Measurements from ENCODE around the gene RIPK3. TPM values are rescaled to one million over a fixed set of nuclear protein-coding genes. Genes with fewer than 3 reads are reported as not detected.

RIPK3 gene
- total RNA-seq, 1 experiment from 2014 or later: 11.0 TPM

- Mint-ChIP-seq H3K27ac (ENCODE audit: unreplicated experiment) (no peak within 1 kb of the TSS), H3K9me3 (ENCODE audit: low read depth, unreplicated experiment) (no peaks in the 10 kb centered on the region), H3K36me3 (ENCODE audit: insufficient read depth, unreplicated experiment) (peaks cover 13% of the 10 kb centered on the region), H3K27me3 (ENCODE audit: unreplicated experiment) (no peaks in the 10 kb centered on the region), H3K4me3 (ENCODE audit: low read depth, unreplicated experiment) (peak within 1 kb of the TSS; percentile 72), H3K4me1 (ENCODE audit: low read depth, unreplicated experiment) (peaks cover 32% of the 10 kb centered on the region)
- no peak for TF ChIP-seq CTCF (IDR thresholded peaks at IDR 0.05; ENCODE audit: unreplicated experiment)
- no peak for DNase-seq
- CTCF ChIA-PET: interaction anchor here (2.7 kb wide), 1 partner anchor 101 kb away, joined by 22 read pairs; no protein-coding TSS in a partner anchor
- intact Hi-C loops (cut with micrococcal nuclease; ENCODE audit: unreplicated experiment): loop anchor here (5.0 kb wide), 2 partner anchors 33 to 343 kb away; partner anchors contain the start of gene NFATC4
- BruUV-seq (replicated peaks): no TSS peak
Measured at GRCh38 chr14:24334431-24335291, 5.1 kb downstream of the RIPK3 start, which contains the start of gene ADCY4. ADCY4 (minus strand) TSS chr14:24335071; CDS start chr14:24334652, 419 bp downstream.

- peak; percentile 54 for TF ChIP-seq CTCF (IDR thresholded peaks at IDR 0.05; ENCODE audit: unreplicated experiment)
- no peaks in the 10 kb centered on the region for H3K27me3 Mint-ChIP-seq (ENCODE audit: unreplicated experiment)
- peak; percentile 79 for DNase-seq
Measured at GRCh38 chr14:24332268-24332993, 7.4 kb downstream of the RIPK3 start.

GRCh38 chr14:24331731-24332267 is 8.0 kb downstream of the RIPK3 start:
- H3K27ac Mint-ChIP-seq (ENCODE audit: unreplicated experiment): peak overlapping the region; percentile 52
- H3K4me3 Mint-ChIP-seq (ENCODE audit: low read depth, unreplicated experiment): peak overlapping the region; percentile 72
- DNase-seq: no peak
- no peak for TF ChIP-seq CTCF (IDR thresholded peaks at IDR 0.05; ENCODE audit: unreplicated experiment)
- H3K4me1 Mint-ChIP-seq (ENCODE audit: low read depth, unreplicated experiment): peaks cover 32% of the 10 kb centered on the region
- peaks cover 8% of the 10 kb centered on the region for H3K36me3 Mint-ChIP-seq (ENCODE audit: insufficient read depth, unreplicated experiment)
- CTCF ChIA-PET: interaction anchor here (0.7 to 3.3 kb wide), 7 partner anchors 32 to 100 kb away, joined by 3 to 46 read pairs (median 9); partner anchors contain the start of genes CBLN3, DHRS1, KHNYN and NOP9
- no TSS peak for BruUV-seq (replicated peaks)
- no peaks in the 10 kb centered on the region for H3K9me3 Mint-ChIP-seq (ENCODE audit: low read depth, unreplicated experiment)
- H3K27me3 Mint-ChIP-seq (ENCODE audit: unreplicated experiment): no peaks in the 10 kb centered on the region
- intact Hi-C loops (cut with micrococcal nuclease; ENCODE audit: unreplicated experiment): loop anchor here (5.0 kb wide), 2 partner anchors 36 to 346 kb away; partner anchors contain the start of gene NFATC4

More at GRCh38 chr14:24332268-24332993, 7.4 kb downstream of the RIPK3 start:
- no TSS peak for BruUV-seq (replicated peaks)
- H3K4me1 Mint-ChIP-seq (ENCODE audit: low read depth, unreplicated experiment): peaks cover 32% of the 10 kb centered on the region
- peak overlapping the region; percentile 72 for H3K4me3 Mint-ChIP-seq (ENCODE audit: low read depth, unreplicated experiment)
- CTCF ChIA-PET: interaction anchor here (0.7 to 3.3 kb wide), 13 partner anchors 16 to 104 kb away, joined by 3 to 46 read pairs (median 6); partner anchors contain the start of genes CBLN3, DHRS1, KHNYN and NOP9
- H3K36me3 Mint-ChIP-seq (ENCODE audit: insufficient read depth, unreplicated experiment): peaks cover 8% of the 10 kb centered on the region
- no peaks in the 10 kb centered on the region for H3K9me3 Mint-ChIP-seq (ENCODE audit: low read depth, unreplicated experiment)
- intact Hi-C loops (cut with micrococcal nuclease; ENCODE audit: unreplicated experiment): loop anchor here (5.0 kb wide), 2 partner anchors 35 to 345 kb away; partner anchors contain the start of gene NFATC4
- H3K27ac Mint-ChIP-seq (ENCODE audit: unreplicated experiment): peak overlapping the region; percentile 52
